Neural cell (in vitro differentiated cells): Measurements from ENCODE around the gene RPL31. TPM values are rescaled to one million over a fixed set of nuclear protein-coding genes. Genes with fewer than 3 reads are reported as not detected.

Source experiments
- H2AFZ ChIP-seq: fragments of 200-600, 300-800 bp; sonication (generic), shearing (Covaris generic); 2 replicates; pipeline ENCODE4 v1.6.0; 2014; ENCODE audit warnings: low read depth, mild to moderate bottlenecking, antibody characterized with exemption, low read length, moderate library complexity
- H3F3A ChIP-seq: fragments of 200-600 bp; shearing (Covaris generic); 2 replicates; pipeline ENCODE4 v1.6.1; 2016; ENCODE audit warnings: mild to moderate bottlenecking, moderate library complexity, mixed read lengths, antibody characterized with exemption, low read length; ENCODE audit not compliant: insufficient read depth, poor library complexity, severe bottlenecking
- H3K27ac ChIP-seq: fragments of 200-600, 300-800 bp; sonication (generic), shearing (Covaris generic); 2 replicates; pipeline ENCODE4 v1.5.1; 2014; ENCODE audit warnings: mild to moderate bottlenecking, low read length, moderate library complexity
- H3K27me3 ChIP-seq: fragments of 300-800, 200-600 bp; sonication (generic), shearing (Covaris generic); 2 replicates; pipeline ENCODE4 v1.6.0; 2014; ENCODE audit warnings: mild to moderate bottlenecking, low read depth, low read length, moderate library complexity; ENCODE audit not compliant: insufficient read depth
- H3K36me3 ChIP-seq: fragments of 300-800, 200-600 bp; sonication (generic), shearing (Covaris generic); 2 replicates; pipeline ENCODE4 v1.5.1; 2014; ENCODE audit warnings: mild to moderate bottlenecking, antibody characterized with exemption, low read length, moderate library complexity; ENCODE audit not compliant: insufficient read depth
- H3K4me2 ChIP-seq: fragments of 300-800, 200-600 bp; sonication (generic), shearing (Covaris generic); 2 replicates; pipeline ENCODE4 v1.6.0; 2014; ENCODE audit warnings: mild to moderate bottlenecking, low read length
- H3K4me3 ChIP-seq: fragments of 300-800, 200-600 bp; sonication (generic), shearing (Covaris generic); 2 replicates; pipeline ENCODE4 v1.5.1; 2014; ENCODE audit warnings: mild to moderate bottlenecking, low read length, moderate library complexity
- H3K79me2 ChIP-seq: fragments of 200-600 bp; shearing (Covaris generic); replicated peaks from 2 replicates; pipeline ENCODE4 v1.6.0; 2014; ENCODE audit warnings: mild to moderate bottlenecking, low read length, moderate library complexity; ENCODE audit not compliant: insufficient read depth
- H3K9ac ChIP-seq: fragments of 300-800, 200-600 bp; sonication (generic), shearing (Covaris generic); 2 replicates; pipeline ENCODE4 v1.6.1; 2016; ENCODE audit warnings: mild to moderate bottlenecking, low read length, mixed read lengths
- H3K9me2 ChIP-seq: fragments of 200-600 bp; shearing (Covaris generic); 2 replicates; pipeline ENCODE4 v1.6.1; 2016; ENCODE audit warnings: mild to moderate bottlenecking, low read length, mixed read lengths; ENCODE audit not compliant: insufficient read depth
- H3K9me3 ChIP-seq: fragments of 200-600, 300-800 bp; sonication (generic), shearing (Covaris generic); 2 replicates; pipeline ENCODE4 v1.6.1; 2016; ENCODE audit warnings: mild to moderate bottlenecking, mixed run types, low read length, moderate library complexity, mixed read lengths
- H4K20me1 ChIP-seq: fragments of 200-600 bp; shearing (Covaris generic); 2 replicates; pipeline ENCODE4 v1.6.1; 2016; ENCODE audit warnings: mild to moderate bottlenecking, mixed run types; ENCODE audit not compliant: insufficient read depth
- CTCF ChIP-seq: fragments of 450-650 bp; IDR thresholded peaks from 2 replicates; pipeline ENCODE4 v1.5.1; 2014; ENCODE audit warnings: antibody characterized with exemption, mild to moderate bottlenecking, moderate library complexity; ENCODE audit not compliant: poor library complexity, severe bottlenecking
- EP300 ChIP-seq: fragments of 450-650 bp; conservative IDR thresholded peaks from 2 replicates; pipeline ENCODE4 v1.6.1; 2014; ENCODE audit warnings: antibody characterized with exemption, mild to moderate bottlenecking, moderate library complexity; ENCODE audit not compliant: poor library complexity, severe bottlenecking
- EZH2 ChIP-seq: fragments of 200-600, 300-800 bp; shearing (Covaris generic), sonication (generic); IDR thresholded peaks from 2 replicates; pipeline ENCODE4 v1.6.1; 2014; ENCODE audit warnings: antibody characterized with exemption, low read length, borderline replicate concordance, mild to moderate bottlenecking; ENCODE audit not compliant: insufficient read depth, poor library complexity, severe bottlenecking
- MXI1 ChIP-seq: fragments of 450-650 bp; conservative IDR thresholded peaks from 2 replicates; pipeline ENCODE4 v1.6.1; 2014; ENCODE audit warnings: antibody characterized with exemption, mild to moderate bottlenecking; ENCODE audit not compliant: poor library complexity, severe bottlenecking
- POLR2AphosphoS5 ChIP-seq: IDR thresholded peaks from 2 replicates; pipeline ENCODE4 v1.6.1; 2012
- RAD21 ChIP-seq: fragments of 450-650 bp; conservative IDR thresholded peaks from 2 replicates; pipeline ENCODE4 v1.6.1; 2014; ENCODE audit warnings: antibody characterized with exemption, mild to moderate bottlenecking, moderate library complexity
- REST ChIP-seq: IDR thresholded peaks from 2 replicates; pipeline ENCODE4 v1.6.1; 2012; ENCODE audit warnings: borderline replicate concordance
- SMC3 ChIP-seq: fragments of 450-650 bp; conservative IDR thresholded peaks from 2 replicates; pipeline ENCODE4 v1.6.1; 2014; ENCODE audit warnings: antibody characterized with exemption, mild to moderate bottlenecking, moderate library complexity; ENCODE audit not compliant: poor library complexity
- TAF1 ChIP-seq: IDR thresholded peaks from 2 replicates; pipeline ENCODE4 v1.6.1; 2012; ENCODE audit warnings: low read depth
- polyA plus RNA-seq: library from polyadenylated mRNA; depleted of rRNA; stranded (reverse); fragments of >200 nt; gene quantifications from 2 replicates; pipeline ENCODE4 v1.2.3, GENCODE V29; 2014

The RPL31 gene
- polyA plus RNA-seq, 1 donor from 2014 or later = 1,555 TPM

GRCh38 chr2:100980046-100980445 lies 22.0 kb upstream of the RPL31 start:
- Histone ChIP-seq H3K9me3 (no peaks in the 10 kb centered on the region), H3K36me3 (no peaks in the 10 kb centered on the region), H3K79me2 (no peaks in the 10 kb centered on the region), H3K4me2 (no peak overlapping the region), H3K27ac (no peak overlapping the region), H3K9ac (no peak overlapping the region), H3K9me2 (no peaks in the 10 kb centered on the region), H3F3A (no peaks in the 10 kb centered on the region), H3K4me3 (no peak overlapping the region), H3K27me3 (no peaks in the 10 kb centered on the region), H2AFZ (no peak overlapping the region), H4K20me1 (no peaks in the 10 kb centered on the region)
- no peak for TF ChIP-seq RAD21
- TF ChIP-seq MXI1 = no peak
- TF ChIP-seq CTCF = no peak
- TF ChIP-seq EZH2 = no peak
- TF ChIP-seq REST = no peak
- TF ChIP-seq SMC3 = no peak
- TF ChIP-seq POLR2AphosphoS5 = no peak
- no peak for TF ChIP-seq TAF1
- no peak for TF ChIP-seq EP300

- no peaks in the 10 kb centered on the region for H3K27me3 ChIP-seq
- no peaks in the 10 kb centered on the region for H3K9me2 ChIP-seq
- no peaks in the 10 kb centered on the region for H3K36me3 ChIP-seq
- TF ChIP-seq EZH2 = no peak
- no peak for TF ChIP-seq EP300
- TF ChIP-seq TAF1 = no peak
- TF ChIP-seq MXI1 = no peak
- TF ChIP-seq SMC3 = no peak
- no peak for TF ChIP-seq REST
- no peak for TF ChIP-seq CTCF
- no peak for TF ChIP-seq RAD21
- no peak for TF ChIP-seq POLR2AphosphoS5
- H3K9ac ChIP-seq = no peak overlapping the region
- H3K79me2 ChIP-seq = no peaks in the 10 kb centered on the region
- H3K4me3 ChIP-seq = no peak overlapping the region
- no peaks in the 10 kb centered on the region for H4K20me1 ChIP-seq
- no peak overlapping the region for H3K27ac ChIP-seq
- H3F3A ChIP-seq = no peaks in the 10 kb centered on the region
- no peak overlapping the region for H3K4me2 ChIP-seq
- H3K9me3 ChIP-seq = no peaks in the 10 kb centered on the region
- no peak overlapping the region for H2AFZ ChIP-seq
These were observed 21.1 kb upstream of the RPL31 start for GRCh38 chr2:100981011-100981410.
